DND-41 (cell line): ENCODE measurements around the gene FAM229A.

Source experiments
- EZH2 ChIP-seq: IDR thresholded peaks from 3 replicates; pipeline ENCODE4 v1.6.1; 2012; ENCODE audit warnings: borderline replicate concordance, low read depth, mild to moderate bottlenecking, moderate library complexity, low read length, inconsistent platforms; ENCODE audit not compliant: severe bottlenecking
- TF ChIP-seq, protein P1 (sequence below): IDR thresholded peaks from 2 replicates; pipeline ENCODE4 v1.5.1; 2012; ENCODE audit warnings: borderline replicate concordance, low read length, moderate library complexity, mild to moderate bottlenecking; ENCODE audit not compliant: poor library complexity, severe bottlenecking; ENCODE audit errors: extremely low read depth

DNA sequence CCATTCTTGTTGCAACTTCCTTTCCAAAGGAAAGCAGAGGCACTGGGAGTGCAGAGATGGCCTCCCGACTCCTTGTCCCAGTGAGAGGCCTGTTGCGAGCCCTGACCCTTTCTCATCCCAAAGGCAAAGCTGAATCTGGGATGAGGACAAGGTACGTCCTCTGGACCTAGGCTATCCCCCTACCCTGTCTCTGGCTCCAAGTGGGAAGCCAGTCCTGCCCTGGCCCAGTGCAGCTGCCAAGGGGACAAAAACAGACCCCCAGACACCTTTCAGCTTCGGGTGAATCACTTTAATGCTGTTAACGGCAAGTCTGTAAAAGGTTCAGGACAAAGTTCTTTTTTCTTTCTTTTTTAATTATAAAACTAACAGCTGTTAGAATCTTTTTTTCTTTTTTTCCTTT lies 2.6 kb upstream of the FAM229A start:
- TF ChIP-seq, protein P1, sequence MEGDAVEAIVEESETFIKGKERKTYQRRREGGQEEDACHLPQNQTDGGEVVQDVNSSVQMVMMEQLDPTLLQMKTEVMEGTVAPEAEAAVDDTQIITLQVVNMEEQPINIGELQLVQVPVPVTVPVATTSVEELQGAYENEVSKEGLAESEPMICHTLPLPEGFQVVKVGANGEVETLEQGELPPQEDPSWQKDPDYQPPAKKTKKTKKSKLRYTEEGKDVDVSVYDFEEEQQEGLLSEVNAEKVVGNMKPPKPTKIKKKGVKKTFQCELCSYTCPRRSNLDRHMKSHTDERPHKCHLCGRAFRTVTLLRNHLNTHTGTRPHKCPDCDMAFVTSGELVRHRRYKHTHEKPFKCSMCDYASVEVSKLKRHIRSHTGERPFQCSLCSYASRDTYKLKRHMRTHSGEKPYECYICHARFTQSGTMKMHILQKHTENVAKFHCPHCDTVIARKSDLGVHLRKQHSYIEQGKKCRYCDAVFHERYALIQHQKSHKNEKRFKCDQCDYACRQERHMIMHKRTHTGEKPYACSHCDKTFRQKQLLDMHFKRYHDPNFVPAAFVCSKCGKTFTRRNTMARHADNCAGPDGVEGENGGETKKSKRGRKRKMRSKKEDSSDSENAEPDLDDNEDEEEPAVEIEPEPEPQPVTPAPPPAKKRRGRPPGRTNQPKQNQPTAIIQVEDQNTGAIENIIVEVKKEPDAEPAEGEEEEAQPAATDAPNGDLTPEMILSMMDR: no peak
- TF ChIP-seq EZH2: no peak
